NT2/D1 (cell line): ENCODE data around the gene TMEM61.

Experiments used
- SUZ12 ChIP-seq: IDR thresholded peaks from 2 replicates; pipeline ENCODE4 v1.6.1; 2011; ENCODE audit not compliant: insufficient read length, insufficient read depth; ENCODE audit errors: extremely low read depth
- YY1 ChIP-seq: IDR thresholded peaks from 2 replicates; pipeline ENCODE4 v1.6.1; 2011; ENCODE audit not compliant: insufficient read length, insufficient read depth
- ZNF274 ChIP-seq: IDR thresholded peaks from 2 replicates; pipeline ENCODE4 v1.6.1; 2011; ENCODE audit warnings: mild to moderate bottlenecking, low read depth, low read length

GRCh38 chr1:54980046-54980527 is 341 bp upstream of the TMEM61 start:
- no peak for TF ChIP-seq ZNF274
- TF ChIP-seq YY1, result no peak
- no peak for TF ChIP-seq SUZ12
